GM15510 (cell line): ENCODE results near the gene PTGR2.

ENCODE experiments used
- POLR2A ChIP-seq: IDR thresholded peaks from 3 replicates; pipeline ENCODE4 v1.6.1; 2011; ENCODE audit warnings: borderline replicate concordance; ENCODE audit not compliant: insufficient read length; ENCODE audit errors: extremely low read depth

PTGR2 gene

GRCh38 chr14:73909681-73910080 is 58.0 kb downstream of the PTGR2 start:
- TF ChIP-seq POLR2A = no peak

- no peak for TF ChIP-seq POLR2A
Measured at GRCh38 chr14:73913256-73913655, 61.6 kb downstream of the PTGR2 start.

GRCh38 chr14:73916324-73916723 is 64.7 kb downstream of the PTGR2 start:
- TF ChIP-seq POLR2A = no peak

GRCh38 chr14:73924337-73924736 is 72.7 kb downstream of the PTGR2 start:
- TF ChIP-seq POLR2A = no peak
